K562 (cell line): ENCODE results near the gene MEF2B. TPM values are rescaled to one million over a fixed set of nuclear protein-coding genes. Genes with fewer than 3 reads are reported as not detected.

Experiments used
- ASH1L ChIP-seq: fragments of 450-650 bp; IDR thresholded peaks from 2 replicates; pipeline ENCODE4 v1.6.1; 2018; ENCODE audit warnings: borderline replicate concordance, mild to moderate bottlenecking, low read depth; ENCODE audit not compliant: partially characterized antibody
- BCL6 ChIP-seq: fragments of 250-450 bp; sonication (Bioruptor Pico); IDR thresholded peaks from 2 replicates; pipeline ENCODE4 v1.4.0; 2020
- CBFA2T3 ChIP-seq: fragments of 450-650 bp; IDR thresholded peaks from 2 replicates; pipeline ENCODE4 v1.6.1; 2017
- CGGBP1 ChIP-seq: fragments of 250-450 bp; sonication (Bioruptor Pico); IDR thresholded peaks from 2 replicates; pipeline ENCODE4 v1.9.0; 2021; ENCODE audit warnings: mild to moderate bottlenecking
- GABPA ChIP-seq: fragments of 200-800 bp; sonication (Bioruptor generic); conservative IDR thresholded peaks from 2 replicates; pipeline ENCODE4 v1.6.1; 2016; ENCODE audit warnings: low read depth, missing genetic modification characterization, missing compliant biosample characterization
- NR2C2 ChIP-seq, 2 experiments: fragments of 200-800 bp in 1 of 2; sonication (Bioruptor generic) in 1 of 2; sonication (generic) in 1 of 2; formaldehyde crosslinking in 1 of 2; IDR thresholded peaks; 2 replicates each; pipeline versions ENCODE4 v1.6.1 to v1.8.0; 2016 to 2022; ENCODE audit warnings: mild to moderate bottlenecking in 1 of 2, missing compliant biosample characterization in 1 of 2, missing genetic modification characterization in 1 of 2, missing genetic modification reagents in 1 of 2
- PHF8 ChIP-seq: fragments of 200-600 bp; sonication (generic); IDR thresholded peaks from 2 replicates; pipeline ENCODE4 v1.6.1; 2012; ENCODE audit warnings: mixed run types, mild to moderate bottlenecking, inconsistent platforms, low read length, moderate library complexity, borderline replicate concordance
- POLR2B ChIP-seq: fragments of 450-650 bp; IDR thresholded peaks from 2 replicates; pipeline ENCODE4 v1.6.1; 2018; ENCODE audit warnings: low read depth; ENCODE audit not compliant: partially characterized antibody
- PRDM10 ChIP-seq: fragments of 450-650 bp; IDR thresholded peaks from 2 replicates; pipeline ENCODE4 v1.6.1; 2018; ENCODE audit not compliant: partially characterized antibody
- RNF2 ChIP-seq: sonication (generic); IDR thresholded peaks from 2 replicates; pipeline ENCODE4 v1.6.1; 2016
- TOE1 ChIP-seq, 2 experiments: fragments of 450-650 bp in 1 of 2; sonication (generic) in 1 of 2; formaldehyde crosslinking in 1 of 2; IDR thresholded peaks; 2 replicates each; pipeline versions ENCODE4 v1.7.1 to v1.8.0; 2016 to 2022; ENCODE audit warnings: borderline replicate concordance in 2 of 2, mild to moderate bottlenecking in 2 of 2, antibody characterized with exemption in 1 of 2, inconsistent platforms in 1 of 2, low read depth in 1 of 2, missing genetic modification reagents in 1 of 2, moderate library complexity in 1 of 2
- USF2 ChIP-seq: sonication (generic); formaldehyde crosslinking; IDR thresholded peaks from 2 replicates; pipeline ENCODE4 v1.5.0; 2020; ENCODE audit warnings: missing genetic modification reagents
- ZBTB12 ChIP-seq: fragments of 250-450 bp; sonication (Bioruptor Pico); IDR thresholded peaks from 2 replicates; pipeline ENCODE4 v1.4.0; 2020
- ZMIZ1 ChIP-seq, 2 experiments: fragments of 150-350 bp in 1 of 2; IDR thresholded peaks; 2 replicates each; pipeline ENCODE4 v1.6.1; 2012 to 2016; ENCODE audit warnings: low read depth in 2 of 2, low read length in 2 of 2, mild to moderate bottlenecking in 1 of 2, moderate library complexity in 1 of 2
- polyA plus RNA-seq, 8 experiments: library from polyadenylated mRNA; depleted of rRNA in 4 of 8; stranded (reverse) in 5 of 8; unstranded in 3 of 8; fragments of >200 nt; fragmentation: Nextera tagmentation in 2 of 8; fragmentation: Illumina TruSeq in 1 of 8; extraction: Ambion mirVana in 2 of 8; extraction: Trizol in 1 of 8; gene quantifications; 2 replicates each; pipeline versions ENCODE4 v1.2.1 to v1.2.3, GENCODE V29; 2011 to 2014; ENCODE audit warnings: inconsistent platforms in 1 of 8, missing spikeins in 1 of 8
- total RNA-seq, 7 experiments: library from RNA; depleted of rRNA in 6 of 7; stranded (reverse); fragments of >200 nt in 6 of 7; fragmentation: Illumina TruSeq in 2 of 7; extraction: Trizol in 2 of 7; gene quantifications; 2 replicates each; pipeline versions ENCODE4 v1.2.1 to v1.2.3, GENCODE V29; 2011 to 2021; ENCODE audit warnings: low replicate concordance in 1 of 7

Gene MEF2B
- total and polyA plus RNA-seq, 9 of the 15 experiments (the other 6 are each of a cell fraction or from before 2014, with no cell fraction given), result 0.14 to 1.9 (median 0.71) TPM; not detected in 3

- TF ChIP-seq RNF2, result peak; percentile 70; the same call in 1 of the 2 replicates
- TF ChIP-seq PRDM10, result peak; percentile 47
- TF ChIP-seq NR2C2 (CRISPR knock-in tag; IDR thresholded peaks at IDR 0.05), result 0 out of 2 replicates have a peak, but pooled peaks have one; percentile 39
- TF ChIP-seq NR2C2 (tag; IDR thresholded peaks at IDR 0.05), result peak; percentile 65; the same call in 1 of the 2 replicates
- TF ChIP-seq CGGBP1 (CRISPR knock-in tag), result 0 out of 2 replicates have a peak, but pooled peaks have one; percentile 67
- TF ChIP-seq ZMIZ1 (IDR thresholded peaks at IDR 0.05; ENCODE audit: low read depth in 2 of 2, low read length in 2 of 2), result no peak
- TF ChIP-seq PHF8, result peak; percentile 93; the same call in 1 of the 2 replicates
- no peak for TF ChIP-seq TOE1 (IDR thresholded peaks at IDR 0.05; ENCODE audit: borderline replicate concordance)
- peak; percentile 9; the same call in 1 of the 2 replicates for TF ChIP-seq TOE1 (CRISPR knock-in tag; IDR thresholded peaks at IDR 0.05; ENCODE audit: borderline replicate concordance, low read depth)
- peak; percentile 75 for TF ChIP-seq POLR2B
- no peak for TF ChIP-seq USF2 (CRISPR knock-in tag)
- peak; percentile 69 for TF ChIP-seq GABPA (tag)
- TF ChIP-seq CBFA2T3, result no peak
- peak; percentile 95 for TF ChIP-seq ASH1L
- TF ChIP-seq BCL6 (CRISPR knock-in tag), result no peak
- no peak for TF ChIP-seq ZBTB12 (CRISPR knock-in tag)
Observed at GRCh38 chr19:19138109-19138981, 31.7 kb downstream of the MEF2B start, which contains the start of gene TMEM161A (continued).
